GM12878 (cell line): Measurements from ENCODE around the gene RHCG. TPM values are rescaled to one million over a fixed set of nuclear protein-coding genes. Genes with fewer than 3 reads are reported as not detected.

Experiments
- ATAC-seq: fragments of 200-7000 bp; cut with Tn5 transposase; 3 replicates; pipeline ENCODE4 v1.9.1; 2020; ENCODE audit warnings: mild to moderate bottlenecking, moderate library complexity
- BruUV-seq: library from RNA; stranded (reverse); fragments of 400-500 nt; replicated peaks from 2 replicates; lab custom pipeline; 2021; lab: Mats Ljungman, UMichigan
- CTCF ChIA-PET: fragments of 300-600 bp; sonication (Branson Sonifier 250); formaldehyde crosslinking; extraction: SDS; loops from one replicate; lab custom pipeline; 2021; ENCODE audit warnings: inconsistent platforms; lab: Yijun Ruan, JAX
- POLR2A ChIA-PET: fragments of 350-600 bp; formaldehyde crosslinking; extraction: SDS; loops from one replicate; lab custom pipeline; 2021; ENCODE audit warnings: inconsistent platforms; lab: Charles Lee
- RAD21 ChIA-PET: fragments of 300-600 bp; sonication (Branson Sonifier 250); formaldehyde crosslinking; loops from one replicate; lab custom pipeline; 2023; ENCODE audit warnings: antibody characterized with exemption; ENCODE audit not compliant: unreplicated experiment; lab: Charles Lee
- SMC1A ChIA-PET: fragments of 300-600 bp; sonication (Branson Sonifier 250); formaldehyde crosslinking; loops from one replicate; lab custom pipeline; 2023; ENCODE audit not compliant: unreplicated experiment, uncharacterized antibody; lab: Charles Lee
- DNase-seq: peaks from one replicate; pipeline ENCODE4 v3.0.0-alpha.2; 2011; ENCODE audit warnings: low read depth, low spot score
- FAIRE-seq: peaks from 3 replicates; lab custom pipeline; 2011; peaks lifted over from hg19 to GRCh38; lab: Jason Lieb, UNC
- H2AFZ ChIP-seq: 2 replicates; pipeline ENCODE4 v1.6.0; 2011; ENCODE audit warnings: low read depth, low read length, control low read depth; ENCODE audit not compliant: control insufficient read depth
- H3K27ac ChIP-seq: 2 replicates; pipeline ENCODE4 v1.5.1; 2011; ENCODE audit warnings: control low read depth; ENCODE audit not compliant: control insufficient read depth, insufficient read depth
- H3K27me3 ChIP-seq, 2 experiments: replicated peaks in 1 of 2; 2 replicates each; pipeline versions ENCODE4 v1.6.0 to v1.6.1; 2011; ENCODE audit warnings: low read length in 1 of 2; ENCODE audit not compliant: control insufficient read depth in 2 of 2, insufficient read depth in 2 of 2
- H3K36me3 ChIP-seq, 2 experiments: 2 replicates each; pipeline ENCODE4 v1.5.1; 2011; ENCODE audit warnings: low read length in 1 of 2; ENCODE audit not compliant: control insufficient read depth in 2 of 2, insufficient read depth in 2 of 2
- H3K4me1 ChIP-seq: 2 replicates; pipeline ENCODE4 v1.6.1; 2011; ENCODE audit warnings: mild to moderate bottlenecking, low read length, moderate library complexity, mixed read lengths; ENCODE audit not compliant: control insufficient read depth, insufficient read depth
- H3K4me2 ChIP-seq: 2 replicates; pipeline ENCODE4 v1.6.0; 2011; ENCODE audit warnings: control low read depth; ENCODE audit not compliant: control insufficient read depth, insufficient read depth
- H3K4me3 ChIP-seq: fragments of 200-600 bp; sonication (generic); 2 replicates; pipeline ENCODE4 v1.5.1; 2016
- H3K79me2 ChIP-seq: 2 replicates; pipeline ENCODE4 v1.6.0; 2011; ENCODE audit warnings: low read length; ENCODE audit not compliant: control insufficient read depth, insufficient read depth
- H3K9ac ChIP-seq: 2 replicates; pipeline ENCODE4 v1.8.0; 2011; ENCODE audit warnings: low read length, control low read depth, mixed read lengths; ENCODE audit not compliant: control insufficient read depth, insufficient read depth
- H3K9me3 ChIP-seq: replicated peaks from 3 replicates; pipeline ENCODE4 v1.5.1; 2011; ENCODE audit warnings: mild to moderate bottlenecking, low read length; ENCODE audit not compliant: control insufficient read depth, insufficient read depth
- H4K20me1 ChIP-seq: 2 replicates; pipeline ENCODE4 v1.6.0; 2011; ENCODE audit not compliant: control insufficient read depth, insufficient read depth
- HDAC6 ChIP-seq: fragments of 200-600 bp; sonication (generic); IDR thresholded peaks from one replicate; pipeline ENCODE4 v1.8.0; 2017; ENCODE audit warnings: antibody characterized with exemption; ENCODE audit not compliant: unreplicated experiment
- PAX5 ChIP-seq: IDR thresholded peaks from 2 replicates; pipeline ENCODE4 v1.6.1; 2011; ENCODE audit warnings: low read depth, low read length, borderline replicate concordance
- SMC3 ChIP-seq: IDR thresholded peaks from 2 replicates; pipeline ENCODE4 v1.6.1; 2011; ENCODE audit warnings: low read length, improper control_type of control experiment, borderline replicate concordance
- TAF1 ChIP-seq: IDR thresholded peaks from 2 replicates; pipeline ENCODE4 v1.6.1; 2011; ENCODE audit warnings: mild to moderate bottlenecking, low read depth, low read length, borderline replicate concordance
- ZBTB33 ChIP-seq: fragments of 450-650 bp; IDR thresholded peaks from 2 replicates; pipeline ENCODE4 v1.6.1; 2017; ENCODE audit warnings: mild to moderate bottlenecking
- WGBS: methylation state at CpG from one replicate; pipeline ENCODE4 v1.1.6; 2016; ENCODE audit warnings: low lambda C conversion rate; ENCODE audit not compliant: insufficient replicate concordance, insufficient coverage; ENCODE audit errors: missing lambda C conversion rate; 5-methylcytosine and 5-hydroxymethylcytosine counted together
- in situ Hi-C: fragments of 300-500 bp; cut with MboI; formaldehyde crosslinking; loops from 9 replicates; pipeline ENCODE4 v1.14.3; 2018; ENCODE audit warnings: mixed read lengths
- intact Hi-C: fragments of 100-400 bp; cut with micrococcal nuclease; formaldehyde crosslinking; loops from one replicate; pipeline ENCODE4 v1.14.2; 2022; ENCODE audit not compliant: unreplicated experiment
- polyA plus RNA-seq, 11 experiments: library from polyadenylated mRNA; depleted of rRNA in 4 of 11; unstranded in 6 of 11; stranded (reverse) in 5 of 11; fragments of >200 nt; fragmentation: Nextera tagmentation in 4 of 11; fragmentation: Illumina TruSeq in 1 of 11; extraction: Ambion mirVana in 4 of 11; extraction: Trizol in 1 of 11; gene quantifications; 1 replicate in 1 of 11; 2 replicates in 10 of 11; pipeline versions ENCODE4 v1.2.1 to v1.2.3, GENCODE V29; 2011 to 2016; ENCODE audit warnings: inconsistent platforms in 2 of 11, missing spikeins in 2 of 11, low read depth in 1 of 11
- total RNA-seq, 4 experiments: library from RNA; depleted of rRNA in 3 of 4; stranded (reverse); fragments of >200 nt in 3 of 4; fragmentation: Illumina TruSeq in 1 of 4; extraction: Trizol in 1 of 4; gene quantifications; 2 replicates each; pipeline versions ENCODE4 v1.2.1 to v1.2.3, GENCODE V29; 2013 to 2021
- TF ChIP-seq, protein P1 (sequence below): fragments of 450-650 bp; IDR thresholded peaks from 2 replicates; pipeline ENCODE4 v1.6.1; 2017; ENCODE audit warnings: mild to moderate bottlenecking, moderate library complexity

RHCG gene
- total and polyA plus RNA-seq, 10 of the 15 experiments (the other 5 are each of a cell fraction or from before 2014, with no cell fraction given), result 0.05 to 0.11 TPM; not detected in 8

GRCh38 chr15:89433686-89434085 lies 62.7 kb downstream of the RHCG start:
- no peak for DNase-seq
- no TSS peak for BruUV-seq
- ChIA-PET CTCF (interaction anchor here (0.8 to 2.8 kb wide), 4 partner anchors 9 to 77 kb away, joined by 3 to 15 read pairs (median 5); no protein-coding TSS in a partner anchor), RAD21 (no interaction called here), SMC1A (no interaction called here), POLR2A (interaction anchor here (0.7 kb wide), 1 partner anchor 58 kb away, joined by 4 read pairs; no protein-coding TSS in a partner anchor)
- 23% methylated on average over 2 of the region's 2 CpGs for WGBS
- H3K4me1 ChIP-seq, result peaks cover 2% of the 10 kb centered on the region; the same call in 1 of the 2 replicates
- H4K20me1 ChIP-seq, result no peaks in the 10 kb centered on the region
- no peak for FAIRE-seq
- H3K9me3 ChIP-seq, result no peaks in the 10 kb centered on the region
- intact Hi-C loops, result no loop called here
- H3K9ac ChIP-seq, result no peak overlapping the region
- H3K27ac ChIP-seq, result no peak overlapping the region
- peaks cover 0 to 2% of the 10 kb centered on the region in 2 experiments; a peak in 1 of 4 replicates for H3K27me3 ChIP-seq
- H3K4me3 ChIP-seq, result no peak overlapping the region
- H3K36me3 ChIP-seq, result no peaks in the 10 kb centered on the region
- no peak for TF ChIP-seq TAF1
- no peak for TF ChIP-seq HDAC6
- no peaks in the 10 kb centered on the region for H3K79me2 ChIP-seq
- H2AFZ ChIP-seq, result no peak overlapping the region
- no peak for ATAC-seq
- no peak overlapping the region for H3K4me2 ChIP-seq
- in situ Hi-C loops, result loop anchor here (5.0 kb wide), 1 partner anchor 71 kb away; no protein-coding TSS in a partner anchor

- in situ Hi-C loops (loop anchor here (5.0 kb wide), 1 partner anchor 68 kb away; no protein-coding TSS in a partner anchor), intact Hi-C loops (loop anchor here (1.0 kb wide), 1 partner anchor 72 kb away; no protein-coding TSS in a partner anchor)
- H3K4me2 ChIP-seq, result peak overlapping the region; percentile 85
- peaks cover 2% of the 10 kb centered on the region; the same call in 1 of the 2 replicates for H3K4me1 ChIP-seq
- peak overlapping the region; percentile 69 for H3K4me3 ChIP-seq
- no peaks in the 10 kb centered on the region for H3K27me3 ChIP-seq
- ChIA-PET RAD21 (interaction anchor here (0.6 to 1.4 kb wide), 8 partner anchors 11 to 224 kb away, joined by 3 to 26 read pairs (median 4); no protein-coding TSS in a partner anchor), POLR2A (interaction anchor here (0.6 to 0.9 kb wide), 2 partner anchors 11 to 18 kb away, joined by 3 to 6 read pairs; no protein-coding TSS in a partner anchor), SMC1A (interaction anchor here (0.6 to 1.4 kb wide), 11 partner anchors 10 to 99 kb away, joined by 3 to 21 read pairs (median 6); no protein-coding TSS in a partner anchor), CTCF (interaction anchor here (0.6 to 6.5 kb wide), 32 partner anchors 9 to 225 kb away, joined by 3 to 94 read pairs (median 4); partner anchors contain the start of genes POLG and TICRR)
- peak; percentile 99 for ATAC-seq
- H3K79me2 ChIP-seq, result no peaks in the 10 kb centered on the region
- peak overlapping the region; percentile 55; the same call in 1 of the 2 replicates for H3K9ac ChIP-seq
- no peaks in the 10 kb centered on the region for H3K36me3 ChIP-seq
- no TSS peak for BruUV-seq
- H3K27ac ChIP-seq, result no peak overlapping the region
- WGBS, result under 1% methylated on average over 44 of the region's 44 CpGs
- peak; percentile 88 for FAIRE-seq
- no peaks in the 10 kb centered on the region for H3K9me3 ChIP-seq
- DNase-seq, result peak; percentile 31
- peak overlapping the region; percentile 95 for H2AFZ ChIP-seq
- no peaks in the 10 kb centered on the region for H4K20me1 ChIP-seq
- TF ChIP-seq, protein P1, sequence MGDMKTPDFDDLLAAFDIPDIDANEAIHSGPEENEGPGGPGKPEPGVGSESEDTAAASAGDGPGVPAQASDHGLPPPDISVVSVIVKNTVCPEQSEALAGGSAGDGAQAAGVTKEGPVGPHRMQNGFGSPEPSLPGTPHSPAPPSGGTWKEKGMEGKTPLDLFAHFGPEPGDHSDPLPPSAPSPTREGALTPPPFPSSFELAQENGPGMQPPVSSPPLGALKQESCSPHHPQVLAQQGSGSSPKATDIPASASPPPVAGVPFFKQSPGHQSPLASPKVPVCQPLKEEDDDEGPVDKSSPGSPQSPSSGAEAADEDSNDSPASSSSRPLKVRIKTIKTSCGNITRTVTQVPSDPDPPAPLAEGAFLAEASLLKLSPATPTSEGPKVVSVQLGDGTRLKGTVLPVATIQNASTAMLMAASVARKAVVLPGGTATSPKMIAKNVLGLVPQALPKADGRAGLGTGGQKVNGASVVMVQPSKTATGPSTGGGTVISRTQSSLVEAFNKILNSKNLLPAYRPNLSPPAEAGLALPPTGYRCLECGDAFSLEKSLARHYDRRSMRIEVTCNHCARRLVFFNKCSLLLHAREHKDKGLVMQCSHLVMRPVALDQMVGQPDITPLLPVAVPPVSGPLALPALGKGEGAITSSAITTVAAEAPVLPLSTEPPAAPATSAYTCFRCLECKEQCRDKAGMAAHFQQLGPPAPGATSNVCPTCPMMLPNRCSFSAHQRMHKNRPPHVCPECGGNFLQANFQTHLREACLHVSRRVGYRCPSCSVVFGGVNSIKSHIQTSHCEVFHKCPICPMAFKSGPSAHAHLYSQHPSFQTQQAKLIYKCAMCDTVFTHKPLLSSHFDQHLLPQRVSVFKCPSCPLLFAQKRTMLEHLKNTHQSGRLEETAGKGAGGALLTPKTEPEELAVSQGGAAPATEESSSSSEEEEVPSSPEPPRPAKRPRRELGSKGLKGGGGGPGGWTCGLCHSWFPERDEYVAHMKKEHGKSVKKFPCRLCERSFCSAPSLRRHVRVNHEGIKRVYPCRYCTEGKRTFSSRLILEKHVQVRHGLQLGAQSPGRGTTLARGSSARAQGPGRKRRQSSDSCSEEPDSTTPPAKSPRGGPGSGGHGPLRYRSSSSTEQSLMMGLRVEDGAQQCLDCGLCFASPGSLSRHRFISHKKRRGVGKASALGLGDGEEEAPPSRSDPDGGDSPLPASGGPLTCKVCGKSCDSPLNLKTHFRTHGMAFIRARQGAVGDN, result peak; percentile 20; the same call in 1 of the 2 replicates
- peak; percentile 82 for TF ChIP-seq SMC3
- TF ChIP-seq ZBTB33, result no peak
- TF ChIP-seq PAX5, result peak; percentile 75
Observed at GRCh38 chr15:89430530-89431341, 65.6 kb downstream of the RHCG start.
